HEK293 (cell line): ENCODE measurements around the gene FAN1.

ENCODE experiments used
- CTCF ChIP-seq: fragments of 450-650 bp; formaldehyde crosslinking; IDR thresholded peaks from 2 replicates; pipeline ENCODE4 v1.5.1; 2016; ENCODE audit warnings: missing biosample characterization, missing genetic modification characterization
- MYNN ChIP-seq: fragments of 450-650 bp; formaldehyde crosslinking; IDR thresholded peaks from 2 replicates; pipeline ENCODE4 v1.5.1; 2016; ENCODE audit warnings: missing biosample characterization, missing genetic modification characterization, borderline replicate concordance
- ZNF202 ChIP-seq: fragments of 450-650 bp; formaldehyde crosslinking; IDR thresholded peaks from 2 replicates; pipeline ENCODE4 v1.5.1; 2016; ENCODE audit warnings: missing biosample characterization, missing genetic modification characterization, borderline replicate concordance
- ZNF24 ChIP-seq: fragments of 450-650 bp; formaldehyde crosslinking; IDR thresholded peaks from 2 replicates; pipeline ENCODE4 v1.5.1; 2016; ENCODE audit warnings: missing biosample characterization, missing genetic modification characterization
- ZNF274 ChIP-seq, 2 experiments: fragments of 200-500 bp in 1 of 2; fragments of 450-650 bp in 1 of 2; sonication (Bioruptor generic) in 1 of 2; formaldehyde crosslinking in 1 of 2; IDR thresholded peaks; 2 replicates each; pipeline versions ENCODE4 v1.5.1 to v1.6.1; 2014 to 2016; ENCODE audit warnings: borderline replicate concordance in 1 of 2, inconsistent platforms in 1 of 2, low read length in 1 of 2, missing biosample characterization in 1 of 2, missing genetic modification characterization in 1 of 2
- ZNF311 ChIP-seq: fragments of 450-650 bp; formaldehyde crosslinking; IDR thresholded peaks from 2 replicates; pipeline ENCODE4 v1.5.1; 2017; ENCODE audit warnings: missing biosample characterization, missing genetic modification characterization, borderline replicate concordance
- ZNF324 ChIP-seq: fragments of 450-650 bp; formaldehyde crosslinking; IDR thresholded peaks from 2 replicates; pipeline ENCODE4 v1.5.1; 2016; ENCODE audit warnings: missing biosample characterization, missing genetic modification characterization
- ZNF639 ChIP-seq: fragments of 450-650 bp; formaldehyde crosslinking; IDR thresholded peaks from 2 replicates; pipeline ENCODE4 v1.5.1; 2016; ENCODE audit warnings: missing biosample characterization, missing genetic modification characterization
- TF ChIP-seq, protein P1 (sequence below): fragments of 450-650 bp; formaldehyde crosslinking; IDR thresholded peaks from 2 replicates; pipeline ENCODE4 v1.5.1; 2016; ENCODE audit warnings: missing biosample characterization, missing genetic modification characterization, low read depth
- TF ChIP-seq, protein P2 (sequence below): fragments of 450-650 bp; formaldehyde crosslinking; IDR thresholded peaks from 2 replicates; pipeline ENCODE4 v1.5.1; 2016; ENCODE audit warnings: missing biosample characterization, missing genetic modification characterization, low read depth
- TF ChIP-seq, protein P3 (sequence below): sonication (generic); formaldehyde crosslinking; IDR thresholded peaks from 2 replicates; pipeline ENCODE4 v1.8.1; 2022; ENCODE audit warnings: mild to moderate bottlenecking, moderate library complexity, missing genetic modification reagents

DNA sequence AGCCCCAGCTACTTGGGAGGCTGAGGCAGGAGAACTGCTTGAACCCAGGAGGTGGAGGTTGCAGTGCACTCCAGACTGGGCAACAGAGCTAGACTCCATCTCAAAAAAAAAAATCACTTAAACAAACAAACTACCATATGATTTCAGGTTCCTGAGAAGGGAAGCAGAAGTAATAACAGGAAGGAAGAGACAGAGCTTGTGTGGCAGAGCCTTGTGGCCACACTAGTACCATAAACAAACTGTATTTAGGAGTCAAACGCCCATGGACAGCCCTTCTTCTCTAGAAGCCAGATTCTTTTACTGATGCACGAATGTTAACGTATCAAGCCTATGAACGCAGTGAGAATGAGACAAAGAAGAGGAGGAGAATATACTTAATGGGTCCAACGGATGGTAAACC, 75.7 kb downstream of the FAN1 start:
- TF ChIP-seq CTCF (tag by site-specific recombination) (no peak), ZNF639 (tag by site-specific recombination) (no peak), ZNF202 (tag by site-specific recombination) (no peak), ZNF24 (tag by site-specific recombination) (no peak), ZNF274 (IDR thresholded peaks at IDR 0.05; ENCODE audit: low read length) (no peak), ZNF274 (tag by site-specific recombination; IDR thresholded peaks at IDR 0.05; ENCODE audit: borderline replicate concordance) (no peak), ZNF324 (no peak), MYNN (tag by site-specific recombination) (no peak), ZNF311 (tag by site-specific recombination) (no peak)
- TF ChIP-seq, protein P1, sequence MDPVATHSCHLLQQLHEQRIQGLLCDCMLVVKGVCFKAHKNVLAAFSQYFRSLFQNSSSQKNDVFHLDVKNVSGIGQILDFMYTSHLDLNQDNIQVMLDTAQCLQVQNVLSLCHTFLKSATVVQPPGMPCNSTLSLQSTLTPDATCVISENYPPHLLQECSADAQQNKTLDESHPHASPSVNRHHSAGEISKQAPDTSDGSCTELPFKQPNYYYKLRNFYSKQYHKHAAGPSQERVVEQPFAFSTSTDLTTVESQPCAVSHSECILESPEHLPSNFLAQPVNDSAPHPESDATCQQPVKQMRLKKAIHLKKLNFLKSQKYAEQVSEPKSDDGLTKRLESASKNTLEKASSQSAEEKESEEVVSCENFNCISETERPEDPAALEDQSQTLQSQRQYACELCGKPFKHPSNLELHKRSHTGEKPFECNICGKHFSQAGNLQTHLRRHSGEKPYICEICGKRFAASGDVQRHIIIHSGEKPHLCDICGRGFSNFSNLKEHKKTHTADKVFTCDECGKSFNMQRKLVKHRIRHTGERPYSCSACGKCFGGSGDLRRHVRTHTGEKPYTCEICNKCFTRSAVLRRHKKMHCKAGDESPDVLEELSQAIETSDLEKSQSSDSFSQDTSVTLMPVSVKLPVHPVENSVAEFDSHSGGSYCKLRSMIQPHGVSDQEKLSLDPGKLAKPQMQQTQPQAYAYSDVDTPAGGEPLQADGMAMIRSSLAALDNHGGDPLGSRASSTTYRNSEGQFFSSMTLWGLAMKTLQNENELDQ = no peak
- TF ChIP-seq, protein P2, sequence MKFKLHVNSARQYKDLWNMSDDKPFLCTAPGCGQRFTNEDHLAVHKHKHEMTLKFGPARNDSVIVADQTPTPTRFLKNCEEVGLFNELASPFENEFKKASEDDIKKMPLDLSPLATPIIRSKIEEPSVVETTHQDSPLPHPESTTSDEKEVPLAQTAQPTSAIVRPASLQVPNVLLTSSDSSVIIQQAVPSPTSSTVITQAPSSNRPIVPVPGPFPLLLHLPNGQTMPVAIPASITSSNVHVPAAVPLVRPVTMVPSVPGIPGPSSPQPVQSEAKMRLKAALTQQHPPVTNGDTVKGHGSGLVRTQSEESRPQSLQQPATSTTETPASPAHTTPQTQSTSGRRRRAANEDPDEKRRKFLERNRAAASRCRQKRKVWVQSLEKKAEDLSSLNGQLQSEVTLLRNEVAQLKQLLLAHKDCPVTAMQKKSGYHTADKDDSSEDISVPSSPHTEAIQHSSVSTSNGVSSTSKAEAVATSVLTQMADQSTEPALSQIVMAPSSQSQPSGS = no peak
- TF ChIP-seq, protein P3, sequence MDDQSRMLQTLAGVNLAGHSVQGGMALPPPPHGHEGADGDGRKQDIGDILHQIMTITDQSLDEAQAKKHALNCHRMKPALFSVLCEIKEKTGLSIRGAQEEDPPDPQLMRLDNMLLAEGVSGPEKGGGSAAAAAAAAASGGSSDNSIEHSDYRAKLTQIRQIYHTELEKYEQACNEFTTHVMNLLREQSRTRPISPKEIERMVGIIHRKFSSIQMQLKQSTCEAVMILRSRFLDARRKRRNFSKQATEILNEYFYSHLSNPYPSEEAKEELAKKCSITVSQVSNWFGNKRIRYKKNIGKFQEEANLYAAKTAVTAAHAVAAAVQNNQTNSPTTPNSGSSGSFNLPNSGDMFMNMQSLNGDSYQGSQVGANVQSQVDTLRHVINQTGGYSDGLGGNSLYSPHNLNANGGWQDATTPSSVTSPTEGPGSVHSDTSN (CRISPR knock-in tag) = no peak
